IMR-90 (cell line): ENCODE data around the gene BIRC5. TPM values are rescaled to one million over a fixed set of nuclear protein-coding genes. Genes with fewer than 3 reads are reported as not detected.

ENCODE experiments used
- ATAC-seq: fragments of 200-7000 bp; cut with Tn5 transposase; 2 replicates; pipeline ENCODE4 v1.9.1; 2020; ENCODE audit warnings: low read depth, mild to moderate bottlenecking, moderate library complexity
- BruUV-seq: library from RNA; stranded (reverse); fragments of 400-500 nt; replicated peaks from 2 replicates; lab custom pipeline; 2021; lab: Mats Ljungman, UMichigan
- CTCF ChIA-PET: fragments of 300-600 bp; formaldehyde crosslinking; extraction: SDS; loops from one replicate; lab custom pipeline; 2021; ENCODE audit warnings: antibody characterized with exemption; lab: Yijun Ruan, JAX
- POLR2A ChIA-PET: fragments of 300-600 bp; sonication (Branson Sonifier 250); formaldehyde crosslinking; loops from one replicate; lab custom pipeline; 2022; ENCODE audit warnings: antibody characterized with exemption; ENCODE audit not compliant: unreplicated experiment; lab: Charles Lee
- DNase-seq: peaks from one replicate; pipeline ENCODE4 v3.0.0; 2013
- H2AFZ ChIP-seq: replicated peaks from 2 replicates; pipeline ENCODE3; 2013; ENCODE audit warnings: low read length, mild to moderate bottlenecking; ENCODE audit not compliant: poor library complexity
- H2AK5ac ChIP-seq: 2 replicates; pipeline ENCODE4 v1.6.1; 2013; ENCODE audit warnings: low read depth, low read length, inconsistent platforms
- H2AK9ac ChIP-seq: replicated peaks from 2 replicates; pipeline ENCODE3; 2013; ENCODE audit warnings: mild to moderate bottlenecking, low read depth, low read length, moderate library complexity; ENCODE audit not compliant: poor library complexity
- H2BK120ac ChIP-seq: 2 replicates; pipeline ENCODE4 v1.6.1; 2013; ENCODE audit warnings: low read depth, low read length, inconsistent platforms
- H2BK15ac ChIP-seq: 3 replicates; pipeline ENCODE4 v1.6.1; 2013; ENCODE audit warnings: low read depth, low read length, inconsistent platforms
- H2BK20ac ChIP-seq: 2 replicates; pipeline ENCODE4 v1.6.1; 2013; ENCODE audit warnings: low read depth, mild to moderate bottlenecking, inconsistent platforms, low read length, moderate library complexity
- H2BK5ac ChIP-seq: 2 replicates; pipeline ENCODE4 v1.6.1; 2013; ENCODE audit warnings: mild to moderate bottlenecking, low read depth, low read length, inconsistent platforms; ENCODE audit not compliant: poor library complexity, severe bottlenecking
- H3K14ac ChIP-seq: replicated peaks from 2 replicates; pipeline ENCODE4 v1.6.1; 2013; ENCODE audit warnings: low read depth, low read length, inconsistent platforms
- H3K18ac ChIP-seq: 2 replicates; pipeline ENCODE4 v1.6.1; 2013; ENCODE audit warnings: low read depth, low read length, control low read depth
- H3K23ac ChIP-seq: 2 replicates; pipeline ENCODE4 v1.6.1; 2013; ENCODE audit warnings: low read depth, low read length, inconsistent platforms
- H3K27ac ChIP-seq: 2 replicates; pipeline ENCODE4 v1.5.1; 2013; ENCODE audit warnings: mild to moderate bottlenecking, control low read depth, low read length; ENCODE audit not compliant: insufficient read depth
- H3K27me3 ChIP-seq: 2 replicates; pipeline ENCODE4 v1.6.1; 2013; ENCODE audit warnings: low read length; ENCODE audit not compliant: control insufficient read depth, insufficient read depth
- H3K36me3 ChIP-seq: 2 replicates; pipeline ENCODE4 v1.6.1; 2013; ENCODE audit warnings: low read length, mixed read lengths; ENCODE audit not compliant: control insufficient read depth, insufficient read depth
- H3K4ac ChIP-seq: 2 replicates; pipeline ENCODE4 v1.6.1; 2013; ENCODE audit warnings: low read depth, low read length, inconsistent platforms
- H3K4me1 ChIP-seq: 2 replicates; pipeline ENCODE4 v1.6.1; 2013; ENCODE audit warnings: low read length, mixed read lengths; ENCODE audit not compliant: control insufficient read depth, insufficient read depth
- H3K4me2 ChIP-seq: 2 replicates; pipeline ENCODE4 v1.6.1; 2013; ENCODE audit warnings: low read depth, mild to moderate bottlenecking, control low read depth, low read length, moderate library complexity
- H3K4me3 ChIP-seq: 2 replicates; pipeline ENCODE4 v1.5.1; 2013; ENCODE audit warnings: low read depth, mild to moderate bottlenecking, control low read depth, low read length, moderate library complexity; ENCODE audit not compliant: insufficient read depth
- H3K56ac ChIP-seq: 2 replicates; pipeline ENCODE4 v1.6.1; 2013; ENCODE audit warnings: low read length, inconsistent platforms; ENCODE audit not compliant: insufficient read depth; ENCODE audit errors: extremely low read depth
- H3K79me1 ChIP-seq, 2 experiments: 2 replicates each; pipeline ENCODE4 v1.6.1; 2013; ENCODE audit warnings: low read length in 2 of 2, inconsistent platforms in 1 of 2, low read depth in 1 of 2
- H3K9ac ChIP-seq: 2 replicates; pipeline ENCODE4 v1.6.1; 2013; ENCODE audit warnings: low read depth, low read length, control low read depth
- H3K9me1 ChIP-seq: 2 replicates; pipeline ENCODE4 v1.6.1; 2013; ENCODE audit warnings: low read length, inconsistent platforms; ENCODE audit not compliant: insufficient read depth
- H3K9me3 ChIP-seq: 2 replicates; pipeline ENCODE4 v1.6.1; 2013; ENCODE audit warnings: low read length; ENCODE audit not compliant: control insufficient read depth, insufficient read depth
- H4K20me1 ChIP-seq: 2 replicates; pipeline ENCODE4 v1.6.1; 2013; ENCODE audit warnings: low read length, inconsistent platforms; ENCODE audit not compliant: insufficient read depth
- H4K5ac ChIP-seq: 2 replicates; pipeline ENCODE4 v1.6.1; 2013; ENCODE audit warnings: mild to moderate bottlenecking, low read depth, low read length, control low read depth
- H4K8ac ChIP-seq, 2 experiments: 2 replicates each; pipeline ENCODE4 v1.6.1; 2013; ENCODE audit warnings: low read depth in 2 of 2, low read length in 2 of 2, control low read depth in 1 of 2, inconsistent platforms in 1 of 2
- H4K91ac ChIP-seq: 2 replicates; pipeline ENCODE4 v1.6.1; 2013; ENCODE audit warnings: low read depth, low read length, inconsistent platforms; ENCODE audit not compliant: insufficient read depth
- BHLHE40 ChIP-seq: fragments of 150-350 bp; IDR thresholded peaks from 2 replicates; pipeline ENCODE4 v1.6.1; 2016; ENCODE audit warnings: mild to moderate bottlenecking, low read depth, low read length
- MXI1 ChIP-seq: IDR thresholded peaks from 2 replicates; pipeline ENCODE4 v1.6.1; 2012; ENCODE audit warnings: low read depth, mild to moderate bottlenecking, low read length, moderate library complexity, borderline replicate concordance
- WGBS, 2 experiments: methylation state at CpG; one replicate each; pipeline versions ENCODE4 v1.1.5 to v1.1.7; 2013; ENCODE audit warnings: missing lambda C conversion rate in 2 of 2; ENCODE audit not compliant: insufficient read length in 1 of 2; ENCODE audit errors: extremely low coverage in 2 of 2; 5-methylcytosine and 5-hydroxymethylcytosine counted together
- dilution Hi-C: fragments of 300-500 bp; cut with HindIII; formaldehyde crosslinking; loops from one replicate; pipeline ENCODE4 v1.14.3; 2018; ENCODE audit warnings: low sequenced_read_pairs; ENCODE audit not compliant: unreplicated experiment
- in situ Hi-C: fragments of 300-500 bp; cut with MboI; formaldehyde crosslinking; loops from 3 replicates; pipeline ENCODE4 v1.14.3; 2019; ENCODE audit warnings: low sequenced_read_pairs, inconsistent platforms, mixed read lengths
- intact Hi-C: fragments of 100-400 bp; cut with micrococcal nuclease; formaldehyde crosslinking; loops from 2 replicates; pipeline ENCODE4 v1.10.0; 2022
- polyA plus RNA-seq, 3 experiments: library from polyadenylated mRNA; depleted of rRNA; stranded (reverse); fragments of >200 nt; gene quantifications; 2 replicates each; pipeline ENCODE4 v1.2.3, GENCODE V29; 2012; ENCODE audit warnings: low replicate concordance in 1 of 3
- total RNA-seq: library from RNA; depleted of rRNA; stranded (reverse); fragments of >200 nt; gene quantifications from 2 replicates; pipeline ENCODE4 v1.2.3, GENCODE V29; 2012

Gene BIRC5
- total and polyA plus RNA-seq, 2 of the 4 experiments (the other 2 are of a cell fraction): 16.6 to 52.7 TPM

GRCh38 chr17:78174870-78175642 is 39.0 kb upstream of the BIRC5 start:
- H2AK5ac ChIP-seq: no peak overlapping the region
- TF ChIP-seq MXI1 (no peak), BHLHE40 (no peak)
- H4K8ac ChIP-seq: no peak overlapping the region
- dilution Hi-C loops (no loop called here), in situ Hi-C loops (loop anchor here (5.0 kb wide), 1 partner anchor 63 kb away; no protein-coding TSS in a partner anchor), intact Hi-C loops (no loop called here)
- 98% methylated on average over 15 of the region's 28 CpGs; no CpG with 5 or more reads in 1 of the 2 experiments for WGBS, 2 experiments
- H3K27me3 ChIP-seq: no peaks in the 10 kb centered on the region
- H3K4me1 ChIP-seq: peaks cover 19% of the 10 kb centered on the region
- H3K4me2 ChIP-seq: no peak overlapping the region
- no peak overlapping the region for H3K27ac ChIP-seq
- H3K9me3 ChIP-seq: no peaks in the 10 kb centered on the region
- no peak overlapping the region for H4K5ac ChIP-seq
- no TSS peak for BruUV-seq
- H3K36me3 ChIP-seq: no peaks in the 10 kb centered on the region; the same call in 1 of the 2 replicates
- H2BK20ac ChIP-seq: no peak overlapping the region
- peaks cover 14% of the 10 kb centered on the region; the same call in 1 of the 2 replicates for H3K9me1 ChIP-seq
- H3K18ac ChIP-seq: no peak overlapping the region
- no peak overlapping the region for H2BK5ac ChIP-seq
- no peak overlapping the region for H2BK15ac ChIP-seq
- peak overlapping the region; percentile 45 for H2AFZ ChIP-seq
- ATAC-seq (no peak), DNase-seq (no peak)
- H3K14ac ChIP-seq: no peak overlapping the region
- no peak overlapping the region for H4K91ac ChIP-seq
- H4K20me1 ChIP-seq: peaks cover 3% of the 10 kb centered on the region; the same call in 1 of the 2 replicates
- ChIA-PET CTCF (no interaction called here), POLR2A (no interaction called here)
- H3K56ac ChIP-seq: no peak overlapping the region
- H3K9ac ChIP-seq: no peak overlapping the region
- no peak overlapping the region for H2BK120ac ChIP-seq
- no peak overlapping the region for H3K4me3 ChIP-seq
- H3K79me1 ChIP-seq: peaks cover 3 to 36% of the 10 kb centered on the region in 2 experiments; a peak in 2 of 4 replicates
- peak overlapping the region; percentile 61 for H2AK9ac ChIP-seq
- H3K4ac ChIP-seq: no peak overlapping the region
- H3K23ac ChIP-seq: no peak overlapping the region
